GM21367 (cell line): ENCODE measurements around the gene KCNK18.

Experiments used
- ATAC-seq: cut with Tn5 transposase; IDR thresholded peaks from one replicate; pipeline ENCODE4 v1.9.1; 2021; ENCODE audit not compliant: unreplicated experiment

KCNK18 gene

DNA sequence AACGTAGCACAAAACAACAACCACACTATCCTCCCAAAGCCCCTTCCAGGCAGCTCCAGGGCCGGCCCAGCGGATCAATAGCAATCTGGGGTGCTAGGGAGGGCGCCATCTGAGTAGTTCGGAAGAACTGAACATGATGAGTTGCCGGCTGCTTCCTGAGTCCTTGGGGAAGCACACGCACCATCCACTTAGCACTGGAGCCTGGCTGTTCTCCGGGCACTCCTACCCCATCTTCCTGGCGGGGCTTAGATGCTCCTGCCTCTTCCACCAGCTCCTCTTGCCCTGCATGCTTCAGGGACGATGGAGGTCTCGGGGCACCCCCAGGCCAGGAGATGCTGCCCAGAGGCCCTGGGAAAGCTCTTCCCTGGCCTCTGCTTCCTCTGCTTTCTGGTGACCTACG, at the start of gene KCNK18:
TSS of gene KCNK18 (plus strand) at position 301 of the 400 bp plus-strand sequence. CDS start at position 301, 0 bp downstream.
- ATAC-seq = no peak

DNA sequence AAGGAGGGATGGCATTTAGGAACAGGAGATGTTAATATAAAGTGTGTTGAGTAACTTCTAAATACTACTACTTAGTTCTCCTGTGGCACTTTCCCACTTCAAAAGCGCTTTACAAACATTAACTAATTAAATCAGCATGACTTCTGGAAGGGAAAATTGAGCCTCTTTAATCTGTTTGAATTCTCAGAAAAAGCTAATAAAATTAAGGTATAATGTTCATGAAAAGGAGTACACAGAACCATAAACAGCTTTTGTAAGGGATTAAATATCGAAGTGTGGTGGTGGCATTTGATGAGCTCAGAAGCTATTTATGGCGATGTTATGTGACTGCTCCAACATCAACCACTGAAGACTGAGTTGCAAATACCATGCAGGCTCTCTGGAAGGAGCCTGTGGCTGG, 49.0 kb upstream of the KCNK18 start:
- no peak for ATAC-seq

DNA sequence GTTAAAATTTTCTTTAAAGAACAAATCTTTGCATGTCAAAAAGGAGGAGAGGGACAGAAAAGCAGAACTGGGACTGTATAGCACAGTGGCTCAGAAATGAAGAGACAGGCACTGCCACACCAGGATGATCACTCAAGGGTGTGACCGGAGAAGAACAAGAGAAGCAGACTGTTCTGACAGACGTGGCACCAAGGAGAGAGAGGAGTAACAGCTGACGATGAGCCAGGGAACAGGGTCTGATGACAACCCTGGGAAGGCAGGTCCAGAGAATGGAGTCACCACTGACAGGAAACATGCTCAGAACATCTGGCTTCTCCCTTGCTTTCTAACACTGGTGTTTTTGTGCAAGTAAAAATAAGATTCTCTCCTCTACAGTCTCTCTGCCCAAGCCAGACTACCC, 44.6 kb upstream of the KCNK18 start:
- no peak for ATAC-seq

DNA sequence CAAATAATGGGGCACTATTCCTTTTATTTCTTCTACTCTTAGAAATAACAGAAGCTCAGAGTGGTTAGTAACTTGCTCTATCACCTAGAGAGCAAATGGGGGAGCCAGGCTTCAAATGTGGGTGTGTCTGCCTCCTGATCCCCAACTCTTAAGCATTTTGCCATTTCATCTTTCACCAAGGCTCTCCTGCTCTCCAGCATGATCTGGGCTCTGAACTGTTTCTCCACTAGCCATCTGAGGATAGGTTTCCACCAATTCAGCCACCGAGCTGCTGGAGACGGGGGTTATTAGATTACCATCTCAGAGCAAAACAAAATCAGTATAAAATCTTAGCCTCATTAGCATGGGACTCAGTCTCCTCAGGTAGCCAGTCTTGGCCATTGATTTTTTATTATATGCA, 39.0 kb upstream of the KCNK18 start:
- no peak for ATAC-seq

DNA sequence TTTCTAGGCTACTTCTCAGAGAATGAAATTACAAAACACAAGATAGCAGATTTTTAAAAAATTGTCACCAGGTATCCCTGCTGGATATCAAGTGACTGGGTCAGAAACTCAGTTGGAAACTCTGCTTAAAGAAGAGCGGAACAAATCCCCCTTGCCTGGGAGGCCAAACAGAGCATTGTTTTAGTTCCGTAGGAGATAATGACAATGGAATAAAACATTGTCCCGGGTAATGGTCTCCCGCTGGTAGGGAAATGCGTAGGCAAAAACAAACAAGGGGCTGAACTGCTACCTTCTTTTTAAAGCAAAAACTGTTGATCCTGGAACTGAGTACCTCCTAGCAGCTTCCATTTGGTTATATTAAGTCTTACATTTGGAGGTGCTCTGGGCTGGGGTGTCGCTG, 37.9 kb upstream of the KCNK18 start:
- ATAC-seq = no peak

DNA sequence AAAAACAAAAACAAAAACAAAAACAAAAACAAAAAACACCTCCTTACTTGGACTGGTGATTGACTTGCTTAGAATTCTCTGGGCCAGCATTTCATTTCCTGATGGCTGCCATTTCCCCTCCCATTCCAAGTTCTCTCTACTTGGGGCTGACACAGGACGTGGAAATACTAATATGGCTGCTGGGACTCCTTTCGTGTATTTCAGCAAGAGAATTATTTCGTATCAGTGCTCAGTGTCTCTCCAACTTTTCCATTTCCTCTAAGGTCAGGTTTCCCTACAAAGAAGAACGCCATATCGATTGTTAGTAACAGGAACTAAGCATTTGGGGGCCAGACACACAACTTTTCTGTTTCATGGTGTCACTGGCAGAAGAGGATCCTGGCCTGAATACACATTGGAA, 36.7 kb upstream of the KCNK18 start:
- ATAC-seq = no peak

DNA sequence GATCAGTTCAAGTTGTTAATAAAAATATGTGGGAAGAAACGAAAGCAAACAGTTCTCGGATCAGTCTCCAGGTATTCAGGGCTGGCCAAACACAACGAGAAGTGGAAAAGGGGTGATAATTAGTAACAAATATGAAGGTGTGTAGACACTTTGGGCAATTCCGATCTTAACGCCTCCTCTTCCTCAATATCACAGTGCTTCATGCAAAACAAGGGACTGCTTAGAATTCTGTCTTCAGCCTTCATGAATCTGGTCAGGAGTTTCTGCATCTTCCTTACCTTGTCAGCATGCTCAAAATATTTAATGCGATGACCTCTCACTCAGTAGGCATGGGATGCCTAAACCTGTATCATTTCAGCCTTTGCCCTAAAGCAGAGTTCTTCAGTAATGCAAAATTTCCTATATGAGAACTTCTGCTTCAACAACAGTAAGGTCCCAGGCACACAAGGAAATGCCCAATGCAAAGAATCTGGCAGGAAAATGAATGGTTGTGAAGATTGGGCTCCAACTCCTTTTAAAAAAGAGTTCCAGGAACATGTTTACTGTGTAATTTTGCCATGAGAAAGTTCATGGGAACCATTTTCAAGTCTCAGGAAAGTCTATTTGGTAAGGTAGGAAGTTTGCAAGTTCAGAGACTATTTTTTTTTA, 35.8 kb upstream of the KCNK18 start:
- no peak for ATAC-seq

DNA sequence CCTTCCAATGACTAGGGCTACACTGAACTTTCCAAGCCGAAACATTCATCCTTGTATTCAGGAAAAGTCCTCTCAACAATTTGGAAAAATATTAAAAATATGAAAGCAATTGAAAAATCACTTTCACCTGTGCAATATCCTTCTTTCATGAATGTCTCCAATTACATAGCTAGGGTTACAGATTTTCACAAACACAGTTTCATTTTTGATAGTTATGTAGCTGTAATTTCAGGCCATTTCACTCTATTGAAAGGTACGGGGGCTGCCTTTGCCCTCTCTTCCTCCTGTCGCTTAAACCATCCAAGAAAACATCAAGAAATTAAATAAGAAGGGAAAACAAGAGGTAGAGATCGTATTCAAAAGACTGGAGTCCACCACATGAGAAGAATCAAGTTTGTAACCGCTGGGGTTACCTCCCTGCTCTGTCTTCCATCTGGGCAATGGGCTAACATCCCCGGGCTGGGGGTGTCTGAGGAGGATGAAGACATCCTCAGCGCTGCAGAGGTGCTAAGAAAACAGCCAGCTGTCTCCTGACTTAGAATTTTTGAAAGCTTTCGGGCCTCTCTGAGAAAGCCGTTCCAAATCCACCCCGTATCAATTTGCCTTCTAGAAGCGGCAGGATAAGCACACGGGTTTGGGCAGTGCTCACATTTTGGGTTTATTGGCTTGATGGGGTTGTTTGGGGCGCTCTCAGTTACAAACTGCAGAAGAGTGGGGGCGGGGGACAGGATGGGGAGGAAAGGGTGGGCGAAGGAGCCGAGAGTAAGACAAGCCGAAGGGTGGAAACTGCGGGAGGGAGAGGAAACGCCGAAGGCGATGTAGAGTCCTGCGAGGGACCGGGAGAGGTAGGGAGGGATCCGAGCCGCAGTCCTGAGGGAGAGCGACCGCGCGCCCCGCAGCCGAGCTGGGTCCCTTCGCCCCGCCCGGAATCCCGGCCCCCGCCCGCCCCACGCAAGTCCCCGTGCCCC, 34.9 kb upstream of the KCNK18 start:
- ATAC-seq = no peak

DNA sequence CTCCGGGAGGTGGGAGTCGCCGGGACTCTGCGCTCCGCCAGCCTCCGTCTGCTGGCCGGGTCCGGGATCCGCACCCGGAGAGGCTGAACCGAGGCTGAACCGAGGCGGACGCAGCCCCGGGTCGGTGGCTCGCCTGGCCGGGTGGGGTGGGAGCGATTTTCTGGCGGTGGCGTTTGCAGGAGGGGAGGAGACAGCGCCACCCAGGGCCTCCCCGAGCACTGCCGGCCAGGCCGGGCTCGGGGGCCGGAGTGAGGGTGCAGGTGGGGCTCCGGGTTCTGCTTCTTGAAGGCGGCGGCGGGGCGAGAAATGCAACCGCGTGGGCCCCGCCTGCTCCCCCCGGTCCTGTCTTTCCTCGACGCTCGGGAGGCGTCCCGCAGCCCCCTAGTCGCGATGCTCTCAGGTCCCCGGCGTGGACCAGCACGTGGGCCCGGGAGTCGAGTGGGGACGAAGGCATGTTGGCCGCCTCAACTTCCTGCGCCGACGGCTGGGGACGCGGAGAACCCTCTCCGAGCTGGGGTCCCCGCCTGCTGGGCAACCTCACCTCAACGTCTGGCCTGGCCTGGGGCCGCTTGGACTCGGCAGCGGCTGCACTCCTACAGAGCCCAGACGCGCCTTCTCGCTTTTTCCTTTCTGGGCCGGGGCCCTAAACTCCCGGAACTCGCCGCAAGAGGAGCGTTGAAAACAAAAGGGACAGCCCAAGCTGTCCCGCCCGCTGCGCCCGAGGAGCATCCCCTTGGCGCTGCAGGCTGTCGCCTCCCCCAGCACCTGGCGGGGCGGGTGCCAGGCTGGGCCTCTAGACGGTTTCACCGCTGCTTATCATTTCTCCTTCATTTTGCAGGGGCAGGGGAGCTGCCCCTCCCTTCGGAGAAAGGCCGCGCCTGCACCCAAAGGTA, 34.0 kb upstream of the KCNK18 start:
- no peak for ATAC-seq

DNA sequence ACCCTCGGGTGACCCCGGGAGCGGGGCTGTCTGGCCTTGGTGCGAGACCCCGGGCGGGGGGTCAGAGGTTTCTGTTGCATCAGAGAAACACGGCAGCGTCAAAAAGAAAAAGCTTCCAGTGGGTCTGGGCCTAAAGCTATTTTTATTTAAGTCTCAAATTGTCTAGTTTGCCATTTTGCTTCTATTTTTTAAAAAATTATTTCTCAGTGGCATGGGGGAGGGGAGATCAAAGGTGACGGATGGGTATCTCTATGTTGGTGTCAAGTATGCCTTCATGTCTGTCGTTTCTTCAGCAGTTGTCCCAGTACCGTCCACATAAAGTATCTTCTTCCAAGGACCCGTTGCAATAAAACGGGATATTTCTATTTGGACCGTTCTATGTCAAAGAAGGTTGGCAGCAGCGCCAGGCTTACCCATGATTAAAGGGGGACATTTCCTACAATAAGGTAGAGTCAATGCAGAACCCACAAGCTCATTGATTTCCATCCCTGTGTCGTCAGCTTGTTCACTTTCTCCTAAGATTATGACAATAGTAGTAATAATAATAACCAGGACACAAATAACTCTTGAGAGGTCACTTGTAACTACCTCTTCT, 33.2 kb upstream of the KCNK18 start:
- ATAC-seq = no peak

DNA sequence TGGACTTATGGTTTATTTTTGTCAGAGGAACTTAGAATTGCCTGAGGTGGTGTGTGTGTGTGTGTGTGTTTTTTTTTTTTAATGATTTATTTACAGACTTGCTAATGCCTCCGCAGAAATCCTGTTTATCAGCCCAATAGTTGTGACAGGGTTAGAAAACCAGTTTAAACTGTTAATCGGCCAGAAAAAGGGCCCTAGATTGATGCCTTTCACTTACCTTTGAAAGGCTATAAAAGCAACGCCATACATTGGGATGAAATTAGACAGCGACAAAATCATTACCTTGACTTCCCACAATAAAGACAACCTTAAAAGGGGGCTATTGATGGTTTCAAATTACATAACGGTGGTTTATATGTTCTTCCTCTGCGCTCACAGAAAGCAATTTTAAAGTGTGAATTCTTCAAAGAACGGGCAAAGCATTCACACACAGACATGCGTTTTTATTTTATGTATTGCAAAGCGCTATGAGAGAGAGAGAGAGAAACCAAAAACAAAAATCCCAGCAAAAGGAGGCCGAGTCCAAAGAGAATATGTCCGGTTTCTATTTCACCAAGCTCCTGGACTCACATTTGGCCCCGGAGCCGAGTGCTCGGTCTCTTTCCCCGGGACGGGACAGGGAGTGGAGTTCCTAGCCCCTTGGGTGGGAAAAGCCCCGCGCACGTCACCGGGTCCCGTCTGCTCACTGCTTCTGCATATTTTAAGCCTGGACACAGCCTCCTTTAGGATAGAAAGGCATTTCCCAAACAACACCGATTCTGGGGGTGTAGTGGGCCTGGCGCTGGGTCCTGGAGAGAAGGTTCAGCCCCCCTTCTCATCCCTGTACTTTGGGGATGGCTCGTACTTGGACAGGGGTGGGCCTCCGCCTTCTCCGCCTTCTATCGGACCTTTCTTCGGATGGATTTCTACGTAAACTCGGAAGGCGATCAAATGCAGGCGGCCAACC, 32.4 kb upstream of the KCNK18 start:
- no peak for ATAC-seq

DNA sequence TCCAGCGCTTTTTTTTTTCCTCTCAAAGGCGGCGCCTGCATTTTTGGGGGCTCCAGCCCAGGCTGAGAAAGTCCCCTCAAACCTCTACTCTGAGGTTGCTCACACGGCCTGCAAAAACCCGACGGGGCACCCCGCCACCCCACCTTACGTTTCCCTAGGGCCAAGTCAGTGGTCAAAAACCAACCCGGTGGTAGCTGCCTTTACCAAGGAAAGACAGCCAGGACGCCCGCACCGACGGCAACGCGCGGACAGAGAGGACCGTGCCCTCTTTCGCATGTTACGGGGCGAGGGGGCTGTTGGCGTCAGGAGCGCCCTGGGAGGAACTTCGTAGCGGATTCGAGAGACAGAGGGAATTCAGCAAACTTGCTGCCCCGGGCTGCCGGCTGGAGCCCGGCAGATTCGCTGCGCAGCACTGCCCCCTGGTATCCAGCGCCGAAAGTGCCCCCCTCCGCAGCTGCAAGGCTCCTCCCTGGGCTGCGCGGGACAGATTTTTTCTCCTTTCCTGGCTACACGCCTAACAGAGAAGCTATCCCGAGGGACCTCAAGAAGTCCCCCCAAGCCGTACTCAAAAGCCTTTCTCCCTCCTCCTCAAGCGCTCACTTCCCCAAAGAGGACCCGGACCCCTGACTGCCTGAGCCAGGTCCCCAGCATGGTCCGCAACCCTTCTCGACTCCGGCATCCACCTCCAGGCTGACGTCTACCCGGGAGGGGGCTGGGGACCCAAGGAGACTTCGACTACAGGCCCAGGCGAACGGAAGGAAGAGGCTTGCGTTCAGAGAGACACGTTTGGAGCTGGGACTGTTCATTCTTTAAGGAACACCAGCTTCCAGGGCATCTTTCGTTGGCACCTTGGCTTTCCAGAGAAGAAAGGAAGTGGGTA, 31.5 kb upstream of the KCNK18 start:
- no peak for ATAC-seq

DNA sequence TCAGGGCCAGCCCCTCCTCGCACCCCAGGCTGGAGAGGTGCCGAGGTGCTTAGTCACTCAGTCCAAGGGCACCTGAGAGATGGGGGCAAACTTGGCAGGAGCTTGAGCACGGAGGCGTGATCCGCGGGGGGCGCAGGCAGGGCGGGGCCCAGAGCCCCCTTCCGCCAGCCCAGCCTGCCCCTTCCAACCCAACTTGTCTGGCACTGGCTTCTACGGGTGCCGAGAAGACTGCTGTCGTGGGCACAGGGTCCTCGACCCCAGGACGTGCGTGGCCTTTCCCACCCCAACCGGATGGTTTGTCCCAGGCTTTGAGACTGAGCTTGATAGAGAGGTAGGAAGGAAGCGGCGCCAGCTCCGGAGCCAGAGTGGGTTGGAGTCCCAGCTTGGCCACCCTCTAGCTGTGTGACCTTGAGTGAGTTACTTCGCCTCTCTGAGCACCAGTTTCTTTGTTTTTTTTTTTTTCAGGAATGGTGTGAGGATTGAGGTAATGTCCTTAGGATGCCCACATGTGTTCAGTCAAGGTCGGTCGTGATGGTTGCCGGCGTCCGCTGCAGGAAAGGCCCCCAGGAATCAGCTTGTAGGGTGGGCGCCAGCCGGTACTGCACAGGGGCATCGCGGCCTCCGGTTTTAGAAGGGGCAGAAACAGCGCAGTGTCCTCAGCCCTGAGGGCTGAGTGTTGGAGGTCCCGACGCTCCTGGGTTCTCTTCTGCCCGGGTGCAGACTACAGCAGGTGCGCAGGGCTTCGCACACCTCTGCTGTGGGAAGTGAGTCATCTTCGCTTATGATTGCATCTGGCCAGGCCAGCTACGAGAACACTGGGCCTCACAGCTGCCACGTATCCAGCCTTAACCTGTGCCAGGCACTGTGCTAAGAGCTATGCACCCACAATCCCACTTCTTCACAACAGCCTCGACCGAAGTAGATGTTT, 30.6 kb upstream of the KCNK18 start:
- no peak for ATAC-seq

DNA sequence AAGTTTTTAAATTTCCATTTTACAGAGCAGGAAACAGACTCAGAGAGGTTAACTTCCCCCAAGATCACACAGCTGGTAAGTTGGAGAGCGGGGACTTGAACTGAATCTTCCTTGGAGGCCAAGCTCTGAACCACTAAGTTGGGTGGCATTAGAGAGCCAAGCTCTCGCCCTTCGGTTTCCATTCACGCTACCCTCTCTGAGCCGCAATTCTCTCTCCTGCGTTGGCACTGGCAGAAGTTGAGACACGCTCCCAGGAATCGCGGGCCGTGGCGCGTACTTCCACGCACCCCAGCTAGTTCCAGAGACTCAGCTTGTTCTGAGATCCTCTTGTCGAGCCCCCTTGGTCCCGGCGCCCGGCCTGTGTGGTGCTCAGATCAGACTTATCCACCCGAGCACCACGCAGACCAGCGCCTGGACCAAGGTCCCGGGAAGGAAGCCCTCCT, 29.9 kb upstream of the KCNK18 start:
- ATAC-seq = no peak

DNA sequence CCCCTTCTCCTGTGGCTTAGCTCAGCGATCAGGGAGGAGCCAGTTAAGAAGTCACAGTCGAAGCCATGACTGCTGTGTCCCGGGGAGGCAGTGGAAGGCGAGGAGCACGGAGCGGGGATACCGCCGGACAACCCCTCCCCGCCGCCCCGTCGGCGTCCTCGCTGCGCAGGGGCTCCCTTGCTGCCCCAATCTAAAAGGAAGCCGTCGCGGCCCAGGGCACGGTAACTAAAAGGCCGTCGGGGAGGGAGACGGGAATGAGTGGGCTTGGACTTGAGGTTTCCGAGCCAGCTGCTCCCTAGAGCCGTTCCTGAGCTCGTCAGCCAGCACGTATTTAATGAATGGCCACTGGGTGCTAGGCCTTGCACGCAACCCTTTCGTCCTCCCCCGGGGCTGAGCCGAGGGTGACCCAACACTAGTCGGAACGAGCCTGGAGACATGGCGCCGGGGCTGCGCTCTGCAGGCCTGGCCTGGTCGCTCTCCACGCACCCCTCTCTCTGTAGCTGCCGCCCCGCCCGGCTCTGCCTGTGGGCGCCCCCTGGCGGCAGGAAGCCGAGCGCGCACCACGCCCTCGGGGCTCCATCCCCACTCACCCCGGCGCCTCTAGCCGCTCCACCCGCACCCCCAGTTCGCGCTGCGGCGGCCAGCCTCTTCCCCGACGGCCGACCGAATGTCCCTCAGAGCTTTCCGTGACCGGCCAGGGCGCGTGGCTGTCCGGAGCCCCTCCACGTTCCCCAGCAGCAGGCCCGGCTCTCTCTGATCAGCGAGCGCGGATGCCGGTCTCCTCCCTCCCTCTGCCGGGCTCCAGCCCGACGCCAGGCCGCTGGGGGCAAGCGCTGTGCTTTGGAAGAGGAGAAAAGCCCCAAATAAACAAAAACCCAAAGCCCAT, 29.3 kb upstream of the KCNK18 start:
- ATAC-seq = no peak

DNA sequence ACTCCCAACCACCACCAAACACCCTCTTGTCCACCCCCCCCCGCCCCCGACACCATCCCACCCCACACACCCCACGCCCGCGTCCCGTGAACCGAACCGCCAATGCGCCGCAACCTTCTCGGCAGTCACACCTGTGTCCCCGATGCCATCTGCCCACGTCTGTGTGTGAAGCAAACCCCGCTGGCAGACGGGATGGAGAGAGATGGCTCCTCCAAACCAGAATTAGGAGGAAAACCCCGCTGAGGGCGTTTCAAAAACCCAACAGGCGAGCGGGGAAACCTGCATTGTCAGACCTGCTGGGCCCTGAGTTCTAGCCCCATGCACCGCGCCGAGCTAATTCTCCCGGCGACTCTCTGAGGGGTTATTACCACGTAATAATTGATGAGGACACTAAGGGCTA, 28.6 kb upstream of the KCNK18 start:
- no peak for ATAC-seq

DNA sequence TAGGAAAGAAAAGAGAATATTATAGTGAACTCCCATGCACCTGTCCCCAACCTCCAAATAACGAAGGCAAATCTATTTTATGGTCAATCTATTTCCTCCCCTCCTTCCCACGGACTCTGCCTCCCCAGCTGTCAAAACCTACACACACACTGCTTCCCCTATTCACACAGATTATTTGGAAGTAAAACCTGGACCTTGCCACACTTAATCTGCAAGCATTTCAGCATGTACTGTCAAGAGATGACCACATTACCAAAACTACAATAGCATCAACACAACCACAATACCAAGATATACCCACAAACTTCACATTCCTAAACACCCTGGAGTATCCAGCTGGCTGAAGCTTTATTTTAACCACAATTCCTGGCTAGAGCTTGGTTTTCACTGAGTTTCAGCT, 27.8 kb upstream of the KCNK18 start:
- no peak for ATAC-seq
